ENCODE data around the gene AVL9. TPM values are rescaled to one million over a fixed set of nuclear protein-coding genes. Genes with fewer than 3 reads are reported as not detected.

Gene AVL9
- total RNA-seq, 4 donors from 2014 or later = 50.9 to 69.2 (median 62.9) TPM

GRCh38 chr7:32477649-32477980, 17.7 kb upstream of the AVL9 start:
- Histone ChIP-seq H3K4me3 (no peak overlapping the region), H3K27me3 (no peaks in the 10 kb centered on the region), H3K4me1 (no peaks in the 10 kb centered on the region), H3K27ac (no peak overlapping the region), H3K36me3 (no peaks in the 10 kb centered on the region), H3K9me3 (no peaks in the 10 kb centered on the region)
- in situ Hi-C loops (cut with MboI; ENCODE audit: low pct_ligation_motif_present in 1 of 4, low pct_unique_long_range_greater_than_20kb in 1 of 4, low sequenced_read_pairs in 3 of 4) = loop anchor here in 2 of 4 donors (10.0 to 25.0 kb wide), 3 partner anchors 263 to 635 kb away; partner anchors contain the start of gene RP9 (in 1 of the 2)
- WGBS, 2 donors (ENCODE audit: low coverage in 1 of 2) = 100% methylated on average over 1 of the region's 1 CpG
- TF ChIP-seq POLR2AphosphoS5 (IDR thresholded peaks at IDR 0.05) (no peak), POLR2A (IDR thresholded peaks at IDR 0.05) (no peak), CTCF (IDR thresholded peaks at IDR 0.05) (no peak), EP300 (IDR thresholded peaks at IDR 0.05; ENCODE audit: low read depth) (no peak)
- intact Hi-C loops (cut with DNase I; ENCODE audit: low total_unique reads) = no loop called here
- no peak for DNase-seq

- no peaks in the 10 kb centered on the region for H3K36me3 ChIP-seq
- intact Hi-C loops (cut with DNase I; ENCODE audit: low total_unique reads) (no loop called here), in situ Hi-C loops (cut with MboI; ENCODE audit: low pct_ligation_motif_present in 1 of 4, low pct_unique_long_range_greater_than_20kb in 1 of 4, low sequenced_read_pairs in 3 of 4) (loop anchor here in 2 of 4 donors (10.0 to 25.0 kb wide), 3 partner anchors 265 to 633 kb away; partner anchors contain the start of gene RP9 (in 1 of the 2))
- no peak for DNase-seq
- H3K4me3 ChIP-seq = no peak overlapping the region
- 87 to 100% methylated on average over 1 to 2 of the region's 2 CpGs for WGBS, 2 donors (ENCODE audit: low coverage in 1 of 2)
- H3K9me3 ChIP-seq = no peaks in the 10 kb centered on the region
- H3K27me3 ChIP-seq = no peaks in the 10 kb centered on the region
- H3K4me1 ChIP-seq = no peaks in the 10 kb centered on the region
- H3K27ac ChIP-seq = no peak overlapping the region
- no peak for TF ChIP-seq EP300 (IDR thresholded peaks at IDR 0.05; ENCODE audit: low read depth)
- TF ChIP-seq POLR2AphosphoS5 (IDR thresholded peaks at IDR 0.05) = no peak
- peak; percentile 45 to 72 (median 66) for TF ChIP-seq CTCF (IDR thresholded peaks at IDR 0.05)
- no peak for TF ChIP-seq POLR2A (IDR thresholded peaks at IDR 0.05)
Measured at GRCh38 chr7:32479574-32480200, 15.6 kb upstream of the AVL9 start.

- H3K27ac ChIP-seq = no peak overlapping the region
- in situ Hi-C loops (cut with MboI; ENCODE audit: low pct_ligation_motif_present in 1 of 4, low pct_unique_long_range_greater_than_20kb in 1 of 4, low sequenced_read_pairs in 3 of 4) = loop anchor here in 1 of 4 donors (25.0 kb wide), 2 partner anchors 431 to 631 kb away; partner anchors contain the start of gene RP9
Measured at GRCh38 chr7:32481176-32481575, 14.1 kb upstream of the AVL9 start.

GRCh38 chr7:32481921-32482320, 13.4 kb upstream of the AVL9 start:
- TF ChIP-seq CTCF (IDR thresholded peaks at IDR 0.05) = no peak
- in situ Hi-C loops (cut with MboI; ENCODE audit: low pct_ligation_motif_present in 1 of 4, low pct_unique_long_range_greater_than_20kb in 1 of 4, low sequenced_read_pairs in 3 of 4) (loop anchor here in 1 of 4 donors (25.0 kb wide), 2 partner anchors 430 to 630 kb away; partner anchors contain the start of gene RP9), intact Hi-C loops (cut with DNase I; ENCODE audit: low total_unique reads) (no loop called here)
- H3K27me3 ChIP-seq = no peaks in the 10 kb centered on the region
- H3K36me3 ChIP-seq = peaks cover 0 to 12% (median 0%) of the 10 kb centered on the region in 4 donors
- H3K9me3 ChIP-seq = no peaks in the 10 kb centered on the region
- H3K4me1 ChIP-seq = no peaks in the 10 kb centered on the region
- no peak overlapping the region for H3K27ac ChIP-seq
- 19 to 39% methylated on average over 2 to 3 of the region's 3 CpGs for WGBS, 2 donors (ENCODE audit: low coverage in 1 of 2)
- DNase-seq = no peak
- H3K4me3 ChIP-seq = no peak overlapping the region

More at GRCh38 chr7:32481176-32481575, 14.1 kb upstream of the AVL9 start:
- Histone ChIP-seq H3K36me3 (peaks cover 0 to 4% (median 0%) of the 10 kb centered on the region in 4 donors), H3K27me3 (no peaks in the 10 kb centered on the region), H3K4me3 (no peak overlapping the region), H3K4me1 (no peaks in the 10 kb centered on the region), H3K9me3 (no peaks in the 10 kb centered on the region)
- no peak for DNase-seq
- WGBS, 2 donors (ENCODE audit: low coverage in 1 of 2) = 55 to 75% methylated on average over 1 of the region's 1 CpG
- no peak for TF ChIP-seq POLR2A (IDR thresholded peaks at IDR 0.05)
- no peak for TF ChIP-seq POLR2AphosphoS5 (IDR thresholded peaks at IDR 0.05)
- no peak for TF ChIP-seq EP300 (IDR thresholded peaks at IDR 0.05; ENCODE audit: low read depth)
- TF ChIP-seq CTCF (IDR thresholded peaks at IDR 0.05) = no peak
- intact Hi-C loops (cut with DNase I; ENCODE audit: low total_unique reads) = no loop called here
